Vagina (tissue), 2 donors: ENCODE measurements around the gene ZMYM3. TPM values are rescaled to one million over a fixed set of nuclear protein-coding genes. Genes with fewer than 3 reads are reported as not detected.

ENCODE experiments used
- DNase-seq, 2 donors: peaks; one replicate each; pipeline ENCODE4 v3.0.0-alpha.2; 2017; ENCODE audit errors: extremely low spot score in 2 of 2
- H3K27ac ChIP-seq: fragments of 200-600 bp; sonication (generic); one replicate; pipeline ENCODE4 v1.5.1; 2019
- H3K27me3 ChIP-seq: fragments of 200-600 bp; sonication (generic); one replicate; pipeline ENCODE4 v1.5.1; 2019
- H3K36me3 ChIP-seq, 2 donors: fragments of 200-600 bp; sonication (generic); one replicate each; pipeline ENCODE4 v1.5.1; 2017 to 2019
- H3K4me1 ChIP-seq: fragments of 200-600 bp; sonication (generic); one replicate; pipeline ENCODE4 v1.5.1; 2019
- H3K4me3 ChIP-seq, 2 donors: fragments of 200-600 bp; sonication (generic); 1 replicate in 1 of 2; 2 replicates in 1 of 2; pipeline ENCODE4 v1.5.1; 2016 to 2019
- H3K9me3 ChIP-seq: fragments of 200-600 bp; sonication (generic); one replicate; pipeline ENCODE4 v1.5.1; 2019
- POLR2A ChIP-seq, 2 donors: fragments of 450-650 bp; IDR thresholded peaks; one replicate each; pipeline ENCODE4 v1.6.1; 2017; ENCODE audit warnings: antibody characterized with exemption in 2 of 2, mild to moderate bottlenecking in 2 of 2, moderate library complexity in 2 of 2
- POLR2AphosphoS5 ChIP-seq, 2 donors: sonication (generic); formaldehyde crosslinking; IDR thresholded peaks; one replicate each; pipeline ENCODE4 v1.9.0; 2017; ENCODE audit warnings: antibody characterized with exemption in 2 of 2, mild to moderate bottlenecking in 2 of 2, low read depth in 1 of 2; ENCODE audit not compliant: insufficient read depth in 1 of 2
- intact Hi-C: fragments of 100-400 bp; cut with DNase I; formaldehyde crosslinking; loops from one replicate; pipeline ENCODE4 v1.15.1; 2023
- total RNA-seq: library from RNA; depleted of rRNA; stranded (reverse); fragments of >200 nt; gene quantifications from one replicate; pipeline ENCODE4 v1.2.3, GENCODE V29; 2016
- TF ChIP-seq, protein P1 (sequence below), 3 experiments: fragments of 450-650 bp in 2 of 3; fragments of 200-600 bp in 1 of 3; sonication (generic) in 1 of 3; IDR thresholded peaks; one replicate each; pipeline ENCODE4 v1.5.1; 2017 to 2019; ENCODE audit warnings: antibody characterized with exemption in 3 of 3, mild to moderate bottlenecking in 2 of 3, moderate library complexity in 2 of 3

ZMYM3 gene
- total RNA-seq, 1 donor from 2014 or later, result 27.0 TPM

DNA sequence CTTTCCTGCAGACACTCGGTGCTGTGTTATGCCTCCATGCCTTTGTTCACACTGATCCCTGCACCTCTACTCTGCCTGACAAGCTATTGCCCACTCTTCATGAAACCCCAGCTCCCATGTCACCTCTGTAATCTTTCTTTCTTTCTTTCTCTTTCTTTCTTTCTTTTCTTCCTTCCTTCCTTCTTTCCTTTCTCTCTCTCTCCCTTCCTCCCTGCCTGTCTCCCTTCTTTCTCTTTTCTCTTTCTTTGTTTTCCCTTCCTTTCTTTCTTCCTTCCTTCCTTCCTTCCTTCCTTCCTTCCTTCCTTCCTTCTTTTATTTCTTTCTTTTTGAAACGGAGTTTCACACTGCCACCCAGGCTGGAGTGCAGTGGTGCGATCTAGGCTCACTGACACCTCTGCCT is 18.5 kb downstream of the ZMYM3 start:
- intact Hi-C loops, result no loop called here
- H3K27me3 ChIP-seq, result no peaks in the 10 kb centered on the region
- H3K9me3 ChIP-seq, result no peaks in the 10 kb centered on the region
- H3K4me3 ChIP-seq, result no peak overlapping the region
- H3K4me1 ChIP-seq, result no peaks in the 10 kb centered on the region
- no peaks in the 10 kb centered on the region for H3K36me3 ChIP-seq
- no peak overlapping the region for H3K27ac ChIP-seq
- no peak for DNase-seq
- TF ChIP-seq, protein P1, sequence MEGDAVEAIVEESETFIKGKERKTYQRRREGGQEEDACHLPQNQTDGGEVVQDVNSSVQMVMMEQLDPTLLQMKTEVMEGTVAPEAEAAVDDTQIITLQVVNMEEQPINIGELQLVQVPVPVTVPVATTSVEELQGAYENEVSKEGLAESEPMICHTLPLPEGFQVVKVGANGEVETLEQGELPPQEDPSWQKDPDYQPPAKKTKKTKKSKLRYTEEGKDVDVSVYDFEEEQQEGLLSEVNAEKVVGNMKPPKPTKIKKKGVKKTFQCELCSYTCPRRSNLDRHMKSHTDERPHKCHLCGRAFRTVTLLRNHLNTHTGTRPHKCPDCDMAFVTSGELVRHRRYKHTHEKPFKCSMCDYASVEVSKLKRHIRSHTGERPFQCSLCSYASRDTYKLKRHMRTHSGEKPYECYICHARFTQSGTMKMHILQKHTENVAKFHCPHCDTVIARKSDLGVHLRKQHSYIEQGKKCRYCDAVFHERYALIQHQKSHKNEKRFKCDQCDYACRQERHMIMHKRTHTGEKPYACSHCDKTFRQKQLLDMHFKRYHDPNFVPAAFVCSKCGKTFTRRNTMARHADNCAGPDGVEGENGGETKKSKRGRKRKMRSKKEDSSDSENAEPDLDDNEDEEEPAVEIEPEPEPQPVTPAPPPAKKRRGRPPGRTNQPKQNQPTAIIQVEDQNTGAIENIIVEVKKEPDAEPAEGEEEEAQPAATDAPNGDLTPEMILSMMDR (IDR thresholded peaks at IDR 0.05), result no peak
- no peak for TF ChIP-seq POLR2AphosphoS5 (IDR thresholded peaks at IDR 0.05; ENCODE audit: insufficient read depth in 1 of 2, low read depth in 1 of 2)
- no peak for TF ChIP-seq POLR2A (IDR thresholded peaks at IDR 0.05)

DNA sequence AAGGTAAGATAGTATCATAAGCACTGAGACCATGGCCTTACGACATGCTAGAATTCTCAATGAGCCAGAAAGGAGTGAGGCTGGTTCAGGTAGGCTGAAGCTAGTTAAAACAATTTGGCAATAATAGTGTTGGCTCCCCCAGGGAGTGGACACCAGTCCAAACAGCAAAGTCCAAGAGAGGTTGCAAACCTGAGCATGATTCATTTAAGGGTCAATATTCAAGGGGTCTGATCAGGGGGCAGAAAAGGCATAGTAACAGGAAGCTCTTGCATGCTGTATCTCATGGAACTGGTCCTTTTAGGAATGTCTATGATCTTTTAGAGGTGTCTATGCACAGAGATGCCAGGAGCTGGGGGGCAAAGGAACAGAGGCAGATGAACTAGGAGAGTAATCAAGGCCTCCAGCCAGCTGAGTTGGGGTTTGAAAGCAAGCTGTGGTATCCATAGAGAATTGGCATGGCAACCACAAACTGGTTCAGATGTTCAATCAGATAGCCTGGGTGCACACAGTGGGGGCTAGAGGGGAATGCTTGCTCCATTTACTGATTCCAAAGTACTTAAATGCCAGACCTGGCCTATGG is 25.8 kb downstream of the ZMYM3 start:
- DNase-seq, result no peak
- Histone ChIP-seq H3K36me3 (no peaks in the 10 kb centered on the region), H3K4me1 (no peaks in the 10 kb centered on the region), H3K9me3 (no peaks in the 10 kb centered on the region), H3K27me3 (no peaks in the 10 kb centered on the region), H3K27ac (no peak overlapping the region), H3K4me3 (no peak overlapping the region)
- intact Hi-C loops, result no loop called here
- TF ChIP-seq POLR2AphosphoS5 (IDR thresholded peaks at IDR 0.05; ENCODE audit: insufficient read depth in 1 of 2, low read depth in 1 of 2), result no peak
- TF ChIP-seq POLR2A (IDR thresholded peaks at IDR 0.05), result no peak
- TF ChIP-seq, protein P1 (IDR thresholded peaks at IDR 0.05), result no peak

- Histone ChIP-seq H3K27ac (no peak overlapping the region), H3K36me3 (no peaks in the 10 kb centered on the region), H3K4me3 (no peak overlapping the region), H3K9me3 (no peaks in the 10 kb centered on the region), H3K4me1 (no peaks in the 10 kb centered on the region), H3K27me3 (no peaks in the 10 kb centered on the region)
- TF ChIP-seq POLR2A (IDR thresholded peaks at IDR 0.05) (no peak), POLR2AphosphoS5 (IDR thresholded peaks at IDR 0.05; ENCODE audit: insufficient read depth in 1 of 2, low read depth in 1 of 2) (no peak)
- TF ChIP-seq, protein P1 (IDR thresholded peaks at IDR 0.05), result no peak
- no peak for DNase-seq
- intact Hi-C loops, result no loop called here
Measured at GRCh38 chrX:71227370-71228062, 26.4 kb downstream of the ZMYM3 start.

DNA sequence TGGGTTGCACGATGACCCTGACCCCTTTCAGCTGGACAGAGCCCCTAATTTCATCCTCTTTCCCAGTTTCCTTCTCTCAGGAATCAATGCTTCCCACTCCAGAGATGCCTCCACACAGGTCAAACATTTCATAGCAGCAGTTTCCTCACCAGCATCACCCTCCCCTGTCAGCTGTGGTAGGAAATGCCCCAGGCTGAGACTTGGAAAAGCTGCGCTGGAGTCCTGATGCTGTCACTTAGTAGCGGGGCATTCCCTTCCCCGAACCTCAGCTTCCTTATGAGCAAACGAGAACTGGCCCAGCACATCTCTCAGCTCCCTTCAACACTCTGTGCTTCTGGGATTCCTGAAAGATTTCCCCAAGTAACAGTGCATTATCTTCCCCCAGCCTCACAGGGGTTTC is 28.3 kb downstream of the ZMYM3 start:
- no peak for DNase-seq
- Histone ChIP-seq H3K4me3 (no peak overlapping the region), H3K27ac (no peak overlapping the region), H3K36me3 (no peaks in the 10 kb centered on the region), H3K9me3 (no peaks in the 10 kb centered on the region), H3K27me3 (no peaks in the 10 kb centered on the region), H3K4me1 (no peaks in the 10 kb centered on the region)
- intact Hi-C loops, result no loop called here
- TF ChIP-seq POLR2AphosphoS5 (IDR thresholded peaks at IDR 0.05; ENCODE audit: insufficient read depth in 1 of 2, low read depth in 1 of 2) (no peak), POLR2A (IDR thresholded peaks at IDR 0.05) (no peak)
- TF ChIP-seq, protein P1 (IDR thresholded peaks at IDR 0.05), result no peak

DNA sequence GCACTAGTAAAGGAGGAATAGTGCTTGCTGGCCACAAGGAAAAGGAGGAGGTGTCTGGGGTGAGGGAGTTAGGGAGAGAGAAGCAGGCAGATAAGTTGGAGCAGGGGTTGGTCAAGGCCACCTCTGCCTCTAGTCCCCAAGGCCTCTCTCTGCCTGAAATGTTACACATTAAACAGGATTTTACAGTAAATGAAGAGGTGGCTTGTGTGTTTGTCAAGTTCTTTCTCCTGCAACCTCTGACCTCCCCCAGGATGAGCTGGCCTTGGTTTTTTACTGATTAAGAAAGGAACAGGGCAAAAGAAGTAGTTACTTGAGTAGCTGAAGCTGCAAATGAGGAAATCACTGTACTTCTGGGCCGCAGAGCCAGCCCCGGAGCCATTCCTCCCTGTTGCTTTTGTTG is 28.9 kb downstream of the ZMYM3 start:
- Histone ChIP-seq H3K27me3 (no peaks in the 10 kb centered on the region), H3K4me3 (no peak overlapping the region), H3K36me3 (no peaks in the 10 kb centered on the region), H3K4me1 (no peaks in the 10 kb centered on the region), H3K9me3 (no peaks in the 10 kb centered on the region), H3K27ac (no peak overlapping the region)
- TF ChIP-seq POLR2A (IDR thresholded peaks at IDR 0.05) (no peak), POLR2AphosphoS5 (IDR thresholded peaks at IDR 0.05; ENCODE audit: insufficient read depth in 1 of 2, low read depth in 1 of 2) (no peak)
- TF ChIP-seq, protein P1 (IDR thresholded peaks at IDR 0.05), result no peak
- intact Hi-C loops, result no loop called here
- no peak for DNase-seq
